GM21619 (cell line): Measurements from ENCODE around the gene NDUFA13.
"Not testable (repeated sequence)": the region's sequence is repeated elsewhere in the genome, so short reads cannot be mapped to it uniquely, and the experiment has no call there.

Experiments
- ATAC-seq: cut with Tn5 transposase; IDR thresholded peaks from one replicate; pipeline ENCODE4 v1.9.1; 2021; ENCODE audit not compliant: unreplicated experiment

NDUFA13 gene

DNA sequence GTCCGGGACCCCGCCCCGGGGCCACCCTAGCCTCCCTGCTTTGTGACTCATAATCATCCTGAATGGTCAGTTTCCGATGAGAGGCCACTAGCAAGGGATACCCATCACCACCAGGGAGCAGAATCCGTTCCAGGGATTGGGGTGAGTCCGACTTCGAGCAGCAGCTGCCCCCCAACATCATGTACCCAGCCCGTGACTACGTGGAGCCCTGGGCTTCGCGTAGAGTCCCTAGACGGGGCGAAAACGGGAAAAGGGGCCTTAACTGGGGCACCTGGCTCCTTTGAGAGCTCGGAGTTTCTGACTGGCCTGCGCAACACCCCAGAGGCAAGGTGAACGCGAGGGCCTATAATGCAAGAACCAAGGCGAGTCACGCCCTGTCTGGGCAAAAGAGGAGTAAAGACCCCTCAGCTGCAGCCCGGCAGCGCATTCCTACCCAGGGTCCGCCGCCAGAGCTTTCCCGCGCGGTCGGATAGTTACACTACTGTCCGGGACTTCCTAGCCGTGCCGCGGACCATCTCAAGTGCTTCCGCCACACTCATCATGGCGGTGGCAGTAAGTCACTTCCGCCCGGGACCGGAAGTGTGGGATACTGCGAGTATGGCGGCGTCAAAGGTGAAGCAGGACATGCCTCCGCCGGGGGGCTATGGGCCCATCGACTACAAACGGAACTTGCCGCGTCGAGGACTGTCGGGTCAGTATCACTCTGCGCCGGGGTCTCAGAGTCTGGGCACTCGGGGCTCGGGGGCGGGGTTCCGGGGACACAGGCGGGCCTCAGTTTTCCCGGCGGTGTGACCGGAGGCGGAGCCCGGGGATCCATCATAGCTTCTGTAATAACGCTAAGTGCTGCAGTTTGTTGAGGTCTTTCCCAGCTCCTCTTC, at the start of gene NDUFA13:
TSS of gene NDUFA13 (plus strand) at position 584 of the 878 bp plus-strand sequence. CDS start at position 598, 14 bp downstream.
- ATAC-seq, result peak; percentile 89

DNA sequence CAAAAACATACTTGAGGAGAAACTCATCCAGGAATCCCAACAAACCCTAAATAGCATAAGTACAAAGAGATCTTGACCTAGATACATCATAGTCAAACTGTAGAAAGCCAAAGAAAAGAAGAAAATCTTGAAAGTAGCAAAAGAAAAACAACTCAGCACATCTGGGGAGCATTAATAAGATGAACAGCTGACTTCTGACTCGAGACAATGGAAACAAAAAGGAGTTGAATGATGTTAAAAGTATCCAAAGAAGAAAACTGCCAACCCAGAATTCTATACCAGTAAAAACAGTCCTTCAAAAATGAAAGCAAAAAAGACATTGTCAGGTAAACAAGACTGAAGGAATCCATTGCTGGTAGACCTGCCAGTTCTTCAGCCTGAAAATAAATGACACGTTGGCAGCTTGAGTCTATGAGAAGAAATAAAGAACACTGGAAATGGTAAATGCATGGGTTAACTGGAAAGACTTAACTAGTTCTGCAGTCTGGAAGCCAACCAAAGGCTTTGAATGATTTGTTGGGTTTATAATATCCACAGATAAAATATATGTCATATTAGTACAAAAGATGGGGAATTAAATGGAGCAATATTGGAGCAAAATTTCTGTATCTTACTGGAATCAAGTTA, 47.5 kb upstream of the NDUFA13 start:
- no peak for ATAC-seq

DNA sequence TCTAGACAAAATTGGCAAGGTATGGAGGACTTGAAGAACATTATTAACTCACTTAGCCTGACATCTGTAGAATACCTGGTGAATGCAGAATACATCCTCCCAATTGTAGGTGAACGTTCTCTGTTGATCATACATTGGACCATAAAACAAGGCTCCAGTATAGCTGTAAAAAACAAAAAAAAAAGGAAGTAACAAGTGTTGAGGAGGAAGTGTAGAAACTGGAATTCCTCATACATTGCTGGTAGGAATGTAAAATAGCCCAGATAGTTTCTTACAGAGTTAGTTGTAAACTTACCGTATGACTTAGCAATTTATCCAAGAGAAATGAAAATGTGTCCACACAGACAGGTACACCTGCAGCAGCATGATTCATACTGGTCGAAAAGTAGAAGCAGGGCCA, 45.4 kb upstream of the NDUFA13 start:
- no peak for ATAC-seq

DNA sequence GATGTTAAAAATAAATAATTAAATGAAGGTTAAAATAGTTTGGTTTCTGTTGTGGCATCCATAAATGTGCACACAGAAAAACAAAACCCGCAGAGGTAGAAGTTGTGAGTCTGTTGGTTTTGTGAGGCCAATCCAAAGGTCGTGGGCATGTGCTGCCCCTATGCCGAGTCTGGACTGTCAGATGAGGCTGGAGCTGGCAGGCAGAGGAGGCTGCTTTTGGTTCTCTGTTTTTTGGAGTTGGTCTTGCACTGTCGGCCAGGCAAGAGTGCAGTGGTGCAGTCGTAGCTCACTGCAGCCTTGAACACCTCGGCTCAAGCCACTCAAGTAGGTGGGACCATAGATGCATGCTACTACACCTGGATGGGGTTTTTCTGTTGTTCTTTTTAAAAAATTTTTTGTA, 44.3 kb upstream of the NDUFA13 start:
- no peak for ATAC-seq

DNA sequence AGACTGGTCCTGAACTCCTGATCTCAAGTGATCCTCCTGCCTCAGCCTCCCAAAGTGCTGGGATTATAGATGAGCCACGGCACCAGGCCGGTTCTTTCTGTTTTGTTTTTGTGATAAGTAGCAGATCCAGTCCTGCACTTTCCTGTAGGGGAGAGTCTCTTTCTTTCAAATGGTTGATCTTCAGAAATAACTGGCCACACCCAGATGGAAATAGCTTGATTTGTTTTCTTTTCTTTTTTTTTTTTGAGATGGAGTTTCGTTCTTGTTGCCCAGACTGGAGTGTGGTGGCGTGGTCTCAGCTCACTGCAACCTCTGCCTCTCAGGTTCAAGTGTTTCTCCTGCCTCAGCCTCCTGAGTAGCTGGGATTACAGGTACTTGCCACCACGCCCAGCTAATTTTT, 43.9 kb upstream of the NDUFA13 start:
- not testable (repeated sequence) for ATAC-seq

DNA sequence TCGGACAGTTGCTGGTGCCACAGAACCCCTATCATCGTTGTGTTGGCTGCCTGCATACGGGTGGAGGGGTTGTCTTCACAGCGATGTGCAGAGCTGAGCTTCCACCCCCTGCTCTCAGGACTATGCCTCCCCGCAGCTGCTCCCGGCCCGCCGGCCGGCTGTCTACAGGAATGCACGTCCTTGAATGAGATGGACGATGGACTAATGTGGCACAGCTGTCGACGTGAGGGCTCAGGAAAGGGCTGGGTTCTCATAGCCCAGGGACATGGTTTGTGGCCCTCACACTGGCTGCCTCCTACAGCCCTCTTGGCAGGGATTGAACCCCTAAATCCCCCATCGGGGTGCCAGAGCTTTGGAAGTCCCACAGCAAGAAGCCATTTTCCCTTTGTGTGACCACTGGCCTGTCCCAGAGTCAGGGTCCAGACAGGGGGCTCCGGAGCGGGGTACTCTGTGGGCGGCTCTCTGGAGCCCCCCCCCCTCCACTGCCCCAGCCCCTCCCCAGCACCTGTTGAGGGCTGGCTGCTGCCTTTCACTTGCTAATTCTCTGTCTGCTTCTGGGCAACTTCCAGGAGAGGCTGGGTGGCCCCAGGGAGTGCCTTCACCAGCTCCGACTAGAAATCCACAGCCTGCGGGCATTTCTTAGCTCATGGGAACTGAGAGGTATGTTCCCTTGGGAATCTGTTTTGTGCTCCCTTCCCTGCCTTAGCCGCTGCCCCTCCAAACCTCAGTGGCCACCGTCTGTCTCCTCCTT, 40.8 kb upstream of the NDUFA13 start:
- ATAC-seq, result no peak

DNA sequence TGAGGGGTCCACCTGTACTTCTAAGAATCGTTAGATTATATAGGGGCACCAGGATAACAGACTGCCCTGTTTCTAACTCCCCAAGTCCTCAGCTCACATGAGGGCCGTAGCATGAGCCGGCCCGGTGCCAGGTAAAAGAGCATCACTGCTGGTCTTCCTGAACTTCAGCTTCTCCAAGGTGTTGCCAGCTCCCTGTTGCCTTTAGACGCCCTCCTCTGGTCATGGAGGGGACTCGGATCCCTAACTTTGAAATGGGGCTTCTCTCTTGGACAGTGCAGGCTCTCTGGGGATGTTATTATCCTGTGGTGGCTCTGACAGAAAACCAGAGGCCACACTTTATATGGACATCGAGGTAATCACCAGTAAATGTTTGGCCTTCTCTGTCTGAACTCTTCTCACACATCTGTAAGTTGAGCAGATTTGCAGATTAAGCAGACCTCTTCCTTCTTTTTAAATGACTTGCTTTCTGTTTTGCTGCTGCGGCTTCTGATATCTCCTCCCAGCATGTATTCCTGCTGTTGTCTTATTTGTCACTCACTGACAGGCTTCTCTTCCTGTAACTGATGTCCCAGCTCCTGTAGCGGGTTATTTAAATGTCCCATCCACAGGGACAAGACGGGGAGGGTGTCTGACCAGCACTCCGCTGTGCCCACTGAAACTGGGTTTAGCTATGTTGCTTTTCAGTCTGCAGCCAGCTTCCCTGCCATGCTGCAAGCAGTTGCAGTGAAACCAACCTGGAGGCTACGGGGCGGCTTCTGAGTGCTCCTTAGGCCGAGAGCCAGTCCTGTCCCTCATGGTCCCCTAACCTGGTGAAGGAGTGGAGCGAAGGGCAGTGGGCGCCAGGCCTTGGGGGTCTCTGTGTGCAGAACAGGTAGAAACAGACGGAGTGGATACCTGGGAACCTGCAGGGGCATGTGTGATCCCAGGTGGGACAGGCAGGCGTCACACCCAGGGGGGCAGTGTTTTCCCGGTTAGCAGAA, 39.9 kb upstream of the NDUFA13 start:
- no peak for ATAC-seq

DNA sequence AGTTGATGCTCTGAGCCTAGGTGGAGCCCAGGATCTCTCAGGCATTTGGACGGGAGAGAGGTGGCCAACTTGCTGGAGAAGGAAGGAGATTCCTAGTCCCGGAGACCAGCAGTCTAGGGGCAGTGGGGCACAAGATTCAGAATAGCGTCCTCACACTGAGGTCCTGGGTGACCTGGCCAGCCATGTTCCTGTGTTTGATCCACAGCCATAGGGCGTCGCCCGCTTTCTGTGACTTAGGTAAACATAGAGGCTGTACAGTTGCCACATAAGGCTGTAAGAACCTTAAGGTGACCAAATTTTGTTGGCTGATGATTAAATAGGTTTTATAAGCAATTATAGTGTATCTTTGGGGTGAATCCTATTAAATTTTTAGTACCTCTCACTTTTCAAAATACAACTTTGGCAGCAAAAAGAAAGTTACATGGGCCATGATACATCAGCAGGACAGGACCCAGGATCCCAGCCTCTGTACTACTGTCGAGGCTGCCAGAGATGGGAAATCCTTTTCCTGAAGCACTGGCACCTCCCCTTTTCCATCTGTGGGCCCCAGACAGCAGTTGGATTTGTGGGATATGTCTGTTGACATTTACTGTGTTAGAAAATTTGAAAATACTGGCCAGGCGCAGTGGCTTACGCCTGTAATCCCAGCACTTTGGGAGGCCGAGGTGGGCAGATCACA, 38.2 kb upstream of the NDUFA13 start:
- no peak for ATAC-seq

DNA sequence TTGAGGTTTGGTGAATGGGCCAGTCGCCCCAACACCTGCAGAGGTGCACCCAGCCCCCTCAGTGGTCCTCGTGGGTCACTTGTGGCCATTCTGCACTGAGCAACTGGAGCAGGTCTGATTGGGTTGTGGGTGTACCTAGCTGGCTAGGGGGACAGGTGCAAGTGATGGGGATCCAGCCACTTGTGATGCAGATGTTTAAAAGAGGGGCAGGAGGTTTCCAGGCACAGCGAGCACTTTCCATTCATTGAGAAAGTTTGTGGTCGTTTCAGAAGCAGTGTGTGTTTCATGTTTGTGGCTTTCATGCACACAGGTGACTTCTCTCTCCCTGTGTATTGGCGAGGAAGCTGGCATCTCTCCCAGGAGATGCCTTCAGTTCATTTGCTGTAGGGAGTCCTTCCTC, 35.3 kb upstream of the NDUFA13 start:
- ATAC-seq, result no peak

DNA sequence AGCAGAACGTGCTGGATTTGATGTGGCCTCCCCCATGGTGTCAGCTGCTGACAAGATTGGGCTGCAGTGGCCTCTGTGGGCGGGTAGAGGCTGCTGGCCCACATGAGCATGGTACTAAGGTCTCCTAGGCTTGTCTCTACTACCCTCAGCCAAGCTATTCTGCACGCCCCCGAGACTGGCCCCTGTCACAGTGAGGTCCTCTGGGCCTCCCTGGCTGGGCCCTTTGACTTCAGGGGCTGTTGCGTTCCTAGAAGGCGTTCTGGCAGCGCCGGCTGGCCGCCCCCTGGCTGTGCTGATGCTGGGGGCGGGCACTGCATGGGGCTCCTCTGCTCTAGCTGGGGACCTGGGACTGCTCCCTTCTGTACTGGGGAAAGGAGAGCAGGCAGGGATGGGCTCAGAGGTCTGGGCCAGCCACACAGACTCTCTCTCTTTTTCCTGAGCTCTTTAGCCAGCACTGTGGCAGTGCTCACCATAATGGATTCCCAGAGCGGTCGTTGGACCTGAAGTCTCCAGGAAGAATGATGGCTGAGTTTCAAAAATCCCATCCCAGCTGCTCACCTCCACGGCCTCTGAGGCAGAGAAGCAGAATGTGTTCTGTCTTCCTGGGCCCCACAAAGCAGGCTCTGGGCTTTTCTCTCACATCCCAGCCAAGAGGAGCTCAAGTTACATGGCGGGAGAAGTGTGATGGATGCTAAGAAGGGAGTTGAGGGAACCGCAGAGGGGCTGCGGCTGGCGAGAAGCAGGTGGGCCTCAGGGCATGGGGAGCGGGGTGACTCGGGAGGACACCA, 33.0 kb upstream of the NDUFA13 start:
- ATAC-seq, result no peak

DNA sequence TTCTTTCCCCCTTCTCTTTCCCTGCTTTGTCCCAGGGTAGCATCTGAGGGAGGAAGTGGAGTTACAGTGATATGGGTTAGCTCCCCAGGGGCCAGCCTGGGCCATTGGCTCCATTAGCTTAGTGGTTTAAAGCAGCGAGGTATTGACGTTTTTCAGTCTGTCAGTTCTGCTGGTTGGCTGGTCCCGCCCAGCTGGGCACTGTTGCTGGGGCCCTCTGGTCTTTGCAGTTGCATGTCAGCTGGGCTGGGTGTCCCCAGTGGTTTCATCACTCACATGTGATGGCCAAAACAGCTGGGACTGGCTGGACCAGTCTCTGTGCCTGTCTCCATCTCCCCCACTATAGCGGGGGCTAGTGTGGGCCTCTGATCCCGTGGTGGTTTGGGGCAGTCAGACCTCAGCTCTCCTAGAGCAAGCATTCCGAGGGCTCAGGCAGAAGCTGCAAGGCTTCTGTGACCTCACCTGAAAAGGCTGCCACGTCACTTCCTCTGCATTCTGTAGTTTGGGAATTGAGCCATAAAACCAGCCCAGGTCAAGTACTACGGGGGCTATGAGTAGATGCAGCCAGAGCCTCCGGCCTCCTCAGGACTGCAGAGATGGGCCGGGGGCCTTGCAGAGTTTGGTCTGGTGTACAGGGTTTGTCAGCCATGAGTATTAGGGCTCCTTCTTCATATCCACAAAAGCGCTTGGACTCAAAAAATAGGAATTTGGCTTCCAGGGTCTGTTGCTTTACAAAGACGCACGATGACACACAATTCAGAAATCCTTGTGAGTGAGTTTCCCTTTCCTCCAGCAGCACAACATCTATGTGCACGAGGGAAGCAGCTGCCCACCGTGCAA, 30.6 kb upstream of the NDUFA13 start:
- no peak for ATAC-seq

DNA sequence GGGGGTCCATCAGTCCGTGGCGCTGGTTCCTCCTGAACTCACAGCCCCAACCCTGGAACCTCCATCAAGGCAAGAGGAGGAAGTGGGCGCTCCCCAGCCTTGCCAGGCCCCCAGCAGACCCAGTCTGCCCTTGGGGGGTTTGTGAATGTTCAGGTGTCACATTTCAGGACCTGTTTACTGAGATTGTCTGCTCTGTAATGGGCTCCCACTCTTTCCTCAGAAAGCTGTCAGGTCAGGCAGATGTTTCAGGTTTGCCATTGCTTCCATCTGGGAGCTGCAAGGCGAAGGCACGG, 30.1 kb upstream of the NDUFA13 start:
- ATAC-seq, result no peak

DNA sequence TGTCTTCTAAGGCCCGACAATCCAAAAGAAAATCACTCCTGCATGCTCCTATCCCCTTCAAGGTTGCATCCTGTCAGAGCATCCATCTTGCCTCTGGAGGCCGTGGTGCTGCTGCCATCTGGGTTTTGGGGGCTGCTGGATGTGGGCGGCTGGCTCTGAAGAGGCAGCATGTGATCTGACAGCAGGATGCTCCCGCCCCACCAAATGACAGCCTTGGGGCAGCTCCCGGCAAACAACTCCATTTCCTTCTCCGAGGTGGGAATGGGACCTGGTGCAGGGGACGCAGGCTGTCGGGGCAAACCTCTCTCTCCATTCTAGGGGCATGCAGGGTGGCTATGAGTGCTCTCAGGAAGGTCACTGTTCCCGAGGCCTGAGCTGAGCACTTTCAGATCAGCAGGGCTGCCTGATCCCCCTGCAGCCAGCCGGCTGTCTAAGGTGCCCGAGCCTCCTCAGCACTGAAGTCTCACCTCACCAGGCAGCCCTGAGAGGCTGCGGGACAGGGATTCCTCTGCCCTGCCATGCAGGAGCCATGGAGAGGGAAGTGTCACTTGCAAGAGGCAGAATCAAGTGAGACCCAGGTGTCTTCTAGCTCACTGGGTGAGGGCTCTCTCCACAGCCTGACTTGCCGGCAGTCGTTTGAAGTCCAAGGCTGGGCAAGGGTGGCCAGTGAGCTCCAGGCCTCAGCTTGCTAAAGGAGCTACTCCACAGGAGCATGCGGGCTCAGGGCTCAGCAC, 29.5 kb upstream of the NDUFA13 start:
- ATAC-seq, result no peak

DNA sequence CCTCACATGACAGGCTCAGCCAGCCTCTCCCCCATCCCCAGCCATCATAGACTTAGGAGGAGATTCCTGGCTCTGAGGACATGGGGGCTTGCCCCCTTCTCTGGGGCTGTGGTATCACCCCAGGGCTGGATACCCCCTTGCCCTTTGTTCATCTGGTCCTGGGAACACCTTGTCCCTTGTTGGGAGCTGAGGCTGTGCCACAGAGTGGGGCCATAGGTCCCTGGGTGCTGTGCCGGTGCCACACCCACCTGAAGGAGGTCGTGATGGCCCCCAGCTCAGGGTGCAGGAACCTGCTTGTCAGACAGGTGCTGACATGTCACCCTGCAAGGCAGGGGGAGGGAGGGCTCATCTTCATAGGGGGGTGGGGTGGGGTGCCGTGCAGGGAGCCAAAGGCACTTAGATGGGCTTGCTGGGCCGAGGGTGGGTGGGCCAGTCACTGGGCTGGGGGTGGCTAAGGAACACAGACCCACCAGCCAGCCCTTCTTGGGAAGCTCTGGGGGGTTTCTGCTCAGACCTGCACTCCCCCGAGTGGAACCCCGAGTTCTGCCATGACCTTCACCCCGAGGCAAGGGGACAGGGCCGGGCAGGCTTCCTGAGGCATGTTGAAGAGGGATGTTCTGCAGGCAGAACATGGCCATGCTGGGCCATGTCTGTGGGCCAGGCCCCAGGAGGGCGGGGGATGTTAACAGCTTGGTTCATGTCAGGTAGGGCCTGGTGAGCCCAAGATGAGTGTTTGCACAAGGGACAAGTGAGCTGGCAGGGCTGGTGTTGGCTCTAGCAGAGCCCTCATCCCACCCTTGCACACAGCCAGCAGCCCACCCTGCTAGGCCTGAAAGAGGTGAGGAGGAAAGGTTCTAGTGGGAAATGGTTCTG, 28.7 kb upstream of the NDUFA13 start:
- ATAC-seq, result no peak

DNA sequence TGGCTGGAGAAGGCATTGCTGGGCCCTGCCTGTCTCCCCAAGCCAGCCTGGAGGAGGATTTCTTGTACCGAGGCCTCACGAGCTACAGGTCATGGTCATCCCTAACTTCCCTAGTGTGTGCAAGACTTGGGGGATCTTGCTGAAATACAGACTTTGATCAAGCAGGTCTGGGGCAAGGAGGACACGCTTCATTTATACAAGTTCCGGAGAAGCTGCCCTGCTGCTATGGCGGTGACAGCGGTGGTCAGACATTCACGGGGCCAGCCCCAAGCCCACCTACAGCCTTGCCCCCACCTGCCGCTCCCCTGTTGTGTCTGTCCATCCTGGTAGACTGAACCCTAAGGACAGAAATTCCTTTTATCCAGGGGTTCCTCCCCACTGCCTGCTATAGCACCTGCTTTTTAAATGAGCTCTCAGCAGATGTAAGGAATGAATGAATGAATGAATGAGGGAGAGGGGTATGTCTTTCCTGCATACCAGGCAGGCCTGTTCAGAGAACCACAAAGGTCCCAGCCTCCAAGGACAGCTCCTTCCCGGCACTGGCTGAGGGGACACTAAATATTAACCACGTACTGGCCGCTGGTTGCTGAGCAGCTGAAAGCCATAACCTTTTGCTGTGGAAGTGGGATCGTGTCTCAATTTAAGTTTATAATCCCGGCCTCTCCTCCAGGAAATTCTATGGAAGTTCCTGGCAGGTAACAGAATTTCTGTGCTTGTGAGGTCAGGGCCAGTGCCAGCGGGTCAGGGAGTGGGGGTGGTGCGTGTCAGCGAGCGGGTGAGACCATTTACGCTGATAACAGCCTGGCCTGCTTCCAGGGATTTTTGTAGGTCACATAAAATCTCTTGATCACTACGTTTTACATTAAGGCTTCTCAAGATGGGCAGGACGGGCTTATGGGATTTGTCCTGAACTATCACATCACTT, 27.8 kb upstream of the NDUFA13 start:
- no peak for ATAC-seq
